HCT116 (cell line): ENCODE results near the gene KCNN3. TPM values are rescaled to one million over a fixed set of nuclear protein-coding genes. Genes with fewer than 3 reads are reported as not detected.

Experiments
- ATAC-seq: fragments of 200-7000 bp; cut with Tn5 transposase; 2 replicates; pipeline ENCODE4 v1.9.1; 2020; ENCODE audit warnings: mild to moderate bottlenecking, moderate library complexity
- BruUV-seq: library from RNA; stranded (reverse); fragments of 400-500 nt; replicated peaks from 2 replicates; lab custom pipeline; 2021; lab: Mats Ljungman, UMichigan
- CTCF ChIA-PET: fragments of 300-600 bp; sonication (Branson Sonifier 250); formaldehyde crosslinking; loops from one replicate; lab custom pipeline; 2021; ENCODE audit warnings: antibody characterized with exemption; lab: Charles Lee
- POLR2A ChIA-PET: fragments of 300-600, 350-600 bp; sonication (Branson Sonifier 250); formaldehyde crosslinking; loops from one replicate; lab custom pipeline; 2021; ENCODE audit warnings: antibody characterized with exemption; lab: Charles Lee
- RAD21 ChIA-PET, 2 experiments: fragments of 300-600 bp; sonication (Branson Sonifier 250); formaldehyde crosslinking; loops; one replicate each; lab custom pipeline; 2023; ENCODE audit warnings: low total read pairs in 2 of 2; ENCODE audit not compliant: uncharacterized antibody in 2 of 2, unreplicated experiment in 2 of 2, low non-redundant PET in 1 of 2; lab: Charles Lee
- DNase-seq: peaks from one replicate; pipeline ENCODE4 v3.0.0-alpha.2; 2010; ENCODE audit warnings: low read depth, low spot score
- H2AFZ ChIP-seq: fragments of 200-600 bp; shearing (Covaris generic), sonication (generic); 2 replicates; pipeline ENCODE4 v1.6.1; 2017; ENCODE audit warnings: low read depth, mixed run types, mixed read lengths, antibody characterized with exemption, low read length; ENCODE audit not compliant: poor library complexity, severe bottlenecking
- H3K27ac ChIP-seq: 2 replicates; pipeline ENCODE4 v1.5.1; 2012; ENCODE audit warnings: low read depth, low read length
- H3K27me3 ChIP-seq: fragments of 200-600 bp; sonication (generic); 2 replicates; pipeline ENCODE4 v1.6.1; 2016; ENCODE audit warnings: mixed run types, low read length, mixed read lengths; ENCODE audit not compliant: insufficient read depth
- H3K36me3 ChIP-seq, 2 experiments: fragments of 200-500 bp in 1 of 2; fragments of 200-600 bp in 1 of 2; sonication (Bioruptor generic) in 1 of 2; sonication (generic) in 1 of 2; 2 replicates each; pipeline versions ENCODE4 v1.5.1 to v1.6.1; 2014 to 2016; ENCODE audit warnings: low read length in 2 of 2, inconsistent platforms in 1 of 2, mixed read lengths in 1 of 2, mixed run types in 1 of 2; ENCODE audit not compliant: insufficient read depth in 2 of 2, control insufficient read depth in 1 of 2
- H3K4me1 ChIP-seq, 2 experiments: fragments of 200-600 bp in 1 of 2; sonication (generic) in 1 of 2; 2 replicates each; pipeline versions ENCODE4 v1.5.1 to v1.6.1; 2012 to 2017; ENCODE audit warnings: low read length in 2 of 2, inconsistent platforms in 1 of 2, mild to moderate bottlenecking in 1 of 2, mixed read lengths in 1 of 2, mixed run types in 1 of 2, moderate library complexity in 1 of 2; ENCODE audit not compliant: insufficient read depth in 2 of 2, control insufficient read depth in 1 of 2
- H3K4me2 ChIP-seq: fragments of 200-600 bp; sonication (generic); 2 replicates; pipeline ENCODE4 v1.6.1; 2017; ENCODE audit warnings: mixed run types, low read length, mixed read lengths
- H3K4me3 ChIP-seq, 2 experiments: fragments of 200-600 bp in 1 of 2; sonication (generic) in 1 of 2; replicated peaks in 1 of 2; 2 replicates each; pipeline ENCODE4 v1.5.1; 2011 to 2016; ENCODE audit warnings: low read length in 2 of 2, control low read depth in 1 of 2, low read depth in 1 of 2, mild to moderate bottlenecking in 1 of 2, mixed read lengths in 1 of 2, mixed run types in 1 of 2
- H3K79me2 ChIP-seq: fragments of 200-600 bp; sonication (generic); 2 replicates; pipeline ENCODE4 v1.6.1; 2017; ENCODE audit warnings: mild to moderate bottlenecking, mixed run types, low read length, moderate library complexity, mixed read lengths; ENCODE audit not compliant: insufficient read depth
- H3K9ac ChIP-seq: fragments of 200-600 bp; sonication (generic); 2 replicates; pipeline ENCODE4 v1.6.1; 2016; ENCODE audit warnings: low read length, mixed read lengths
- H3K9me2 ChIP-seq: fragments of 200-600 bp; sonication (generic), shearing (Covaris generic); 2 replicates; pipeline ENCODE4 v1.6.1; 2017; ENCODE audit warnings: mixed run types, mild to moderate bottlenecking, moderate library complexity; ENCODE audit not compliant: insufficient read depth
- H3K9me3 ChIP-seq, 2 experiments: fragments of 200-500 bp in 1 of 2; fragments of 200-600 bp in 1 of 2; sonication (Bioruptor generic) in 1 of 2; sonication (generic) in 1 of 2; 2 replicates each; pipeline ENCODE4 v1.6.1; 2014 to 2017; ENCODE audit warnings: low read length in 2 of 2, mixed read lengths in 2 of 2, inconsistent platforms in 1 of 2, low read depth in 1 of 2, mild to moderate bottlenecking in 1 of 2, mixed run types in 1 of 2, moderate library complexity in 1 of 2; ENCODE audit not compliant: control insufficient read depth in 1 of 2, insufficient read depth in 1 of 2
- H4K20me1 ChIP-seq: fragments of 200-600 bp; sonication (generic), shearing (Covaris generic); 2 replicates; pipeline ENCODE4 v1.6.1; 2017; ENCODE audit warnings: mixed run types, mild to moderate bottlenecking, moderate library complexity; ENCODE audit not compliant: insufficient read depth
- ATF3 ChIP-seq: IDR thresholded peaks from 2 replicates; pipeline ENCODE4 v1.6.1; 2012
- CBX3 ChIP-seq: IDR thresholded peaks from 2 replicates; pipeline ENCODE4 v1.6.1; 2012; ENCODE audit warnings: low read depth
- EGR1 ChIP-seq: IDR thresholded peaks from 2 replicates; pipeline ENCODE4 v1.6.1; 2012; ENCODE audit warnings: low read depth
- ELF1 ChIP-seq: IDR thresholded peaks from 2 replicates; pipeline ENCODE4 v1.6.1; 2012; ENCODE audit warnings: low read depth, borderline replicate concordance
- EZH2 ChIP-seq: fragments of 200-600 bp; sonication (generic); IDR thresholded peaks from 2 replicates; pipeline ENCODE4 v1.6.1; 2017; ENCODE audit warnings: antibody characterized with exemption, mixed run types
- FOSL1 ChIP-seq: IDR thresholded peaks from 2 replicates; pipeline ENCODE4 v1.6.1; 2012; ENCODE audit warnings: low read depth
- JUND ChIP-seq: IDR thresholded peaks from 2 replicates; pipeline ENCODE4 v1.6.1; 2012
- POLR2AphosphoS5 ChIP-seq: IDR thresholded peaks from 2 replicates; pipeline ENCODE4 v1.6.1; 2011; ENCODE audit warnings: mild to moderate bottlenecking, low read depth, low read length, moderate library complexity
- SP1 ChIP-seq: IDR thresholded peaks from 2 replicates; pipeline ENCODE4 v1.6.1; 2012; ENCODE audit warnings: low read depth
- SRF ChIP-seq: IDR thresholded peaks from 2 replicates; pipeline ENCODE4 v1.6.1; 2012; ENCODE audit warnings: low read depth
- TCF7L2 ChIP-seq: IDR thresholded peaks from 2 replicates; pipeline ENCODE4 v1.7.0; 2011; ENCODE audit warnings: borderline replicate concordance, inconsistent platforms; ENCODE audit not compliant: insufficient read depth, insufficient read length; ENCODE audit errors: extremely low read depth
- ZNF274 ChIP-seq: fragments of 200-500 bp; sonication (Bioruptor generic); IDR thresholded peaks from 2 replicates; pipeline ENCODE4 v1.6.1; 2014; ENCODE audit warnings: mild to moderate bottlenecking, low read depth, low read length, inconsistent platforms
- intact Hi-C: fragments of 100-400 bp; cut with micrococcal nuclease; formaldehyde crosslinking; loops from 2 replicates; pipeline ENCODE4 v1.10.0; 2022
- total RNA-seq: library from RNA; stranded (reverse); gene quantifications from one replicate; pipeline ENCODE4 v1.2.1, GENCODE V29; 2021; ENCODE audit not compliant: unreplicated experiment
- TF ChIP-seq, protein P1 (sequence below), 3 experiments: fragments of 200-600 bp in 1 of 3; sonication (generic) in 1 of 3; IDR thresholded peaks in 2 of 3; conservative IDR thresholded peaks in 1 of 3; 2 replicates each; pipeline ENCODE4 v1.5.1; 2012 to 2017; ENCODE audit warnings: low read depth in 2 of 3, low read length in 2 of 3, antibody characterized with exemption in 1 of 3, borderline replicate concordance in 1 of 3, control low read depth in 1 of 3, mild to moderate bottlenecking in 1 of 3, mixed read lengths in 1 of 3, mixed run types in 1 of 3, moderate library complexity in 1 of 3; ENCODE audit not compliant: insufficient read depth in 1 of 3

Gene KCNN3
- total RNA-seq, 1 experiment from 2014 or later = 1.1 TPM

DNA sequence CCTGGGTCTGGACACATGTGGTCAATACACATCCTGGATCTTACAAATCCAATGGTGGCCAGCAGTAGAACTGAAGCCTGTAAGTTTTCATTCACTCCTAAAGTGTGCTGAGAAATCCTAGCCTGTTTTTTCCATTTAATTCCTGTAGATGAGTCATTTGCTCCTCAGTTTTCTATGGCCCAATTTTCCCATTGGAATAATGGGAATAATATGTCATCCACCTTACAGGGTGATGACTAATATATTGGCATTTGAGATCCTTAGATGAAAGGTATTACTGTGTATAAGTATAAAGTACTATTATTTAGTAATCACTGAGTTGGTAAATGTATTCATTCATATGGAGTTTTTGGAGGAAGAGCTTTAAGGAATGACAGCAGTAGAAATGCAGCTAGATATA lies 172.4 kb downstream of the KCNN3 start (continued):
- TF ChIP-seq TCF7L2 = no peak
- no peak for TF ChIP-seq ELF1
- TF ChIP-seq ZNF274 = no peak
- TF ChIP-seq ATF3 = peak; percentile 47; the same call in 1 of the 2 replicates
- TF ChIP-seq FOSL1 = peak; percentile 95
- peak; percentile 52; the same call in 1 of the 2 replicates for TF ChIP-seq CBX3
- peak; percentile 77 for TF ChIP-seq SP1
- TF ChIP-seq JUND = peak; percentile 91
- TF ChIP-seq EZH2 = no peak
- TF ChIP-seq, protein P1, sequence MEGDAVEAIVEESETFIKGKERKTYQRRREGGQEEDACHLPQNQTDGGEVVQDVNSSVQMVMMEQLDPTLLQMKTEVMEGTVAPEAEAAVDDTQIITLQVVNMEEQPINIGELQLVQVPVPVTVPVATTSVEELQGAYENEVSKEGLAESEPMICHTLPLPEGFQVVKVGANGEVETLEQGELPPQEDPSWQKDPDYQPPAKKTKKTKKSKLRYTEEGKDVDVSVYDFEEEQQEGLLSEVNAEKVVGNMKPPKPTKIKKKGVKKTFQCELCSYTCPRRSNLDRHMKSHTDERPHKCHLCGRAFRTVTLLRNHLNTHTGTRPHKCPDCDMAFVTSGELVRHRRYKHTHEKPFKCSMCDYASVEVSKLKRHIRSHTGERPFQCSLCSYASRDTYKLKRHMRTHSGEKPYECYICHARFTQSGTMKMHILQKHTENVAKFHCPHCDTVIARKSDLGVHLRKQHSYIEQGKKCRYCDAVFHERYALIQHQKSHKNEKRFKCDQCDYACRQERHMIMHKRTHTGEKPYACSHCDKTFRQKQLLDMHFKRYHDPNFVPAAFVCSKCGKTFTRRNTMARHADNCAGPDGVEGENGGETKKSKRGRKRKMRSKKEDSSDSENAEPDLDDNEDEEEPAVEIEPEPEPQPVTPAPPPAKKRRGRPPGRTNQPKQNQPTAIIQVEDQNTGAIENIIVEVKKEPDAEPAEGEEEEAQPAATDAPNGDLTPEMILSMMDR (IDR thresholded peaks at IDR 0.05 in 2 of 3, conservative IDR thresholded peaks at IDR 0.05 in 1 of 3; ENCODE audit: borderline replicate concordance in 1 of 3, insufficient read depth in 1 of 3, low read depth in 2 of 3, low read length in 2 of 3) = no peak
- TF ChIP-seq POLR2AphosphoS5 = no peak

DNA sequence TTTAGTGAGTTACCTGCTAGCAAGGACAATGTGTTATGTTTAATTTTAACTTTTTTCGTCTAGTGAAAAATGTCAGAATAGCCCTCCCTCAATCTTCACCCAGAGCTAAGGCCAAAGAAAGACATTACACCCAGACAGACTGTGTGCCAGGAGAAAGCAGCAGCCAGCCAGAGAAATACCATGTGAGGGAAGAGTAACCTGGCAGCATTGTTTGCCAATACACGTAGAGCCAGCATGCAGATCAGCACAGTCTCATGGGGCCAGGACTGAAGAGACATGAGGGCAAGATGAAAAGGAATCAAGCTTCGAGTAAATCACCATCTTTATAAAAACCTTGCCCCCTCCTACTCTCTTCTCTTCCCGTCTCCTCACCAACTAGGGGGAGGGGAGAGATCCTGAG lies 173.6 kb downstream of the KCNN3 start:
- Histone ChIP-seq H3K79me2 (no peaks in the 10 kb centered on the region), H3K4me3 (no peak overlapping the region), H3K36me3 (no peaks in the 10 kb centered on the region), H3K27ac (no peak overlapping the region), H4K20me1 (no peaks in the 10 kb centered on the region), H3K27me3 (no peaks in the 10 kb centered on the region), H3K4me1 (peaks cover 9 to 23% of the 10 kb centered on the region in 2 experiments), H3K9me2 (no peaks in the 10 kb centered on the region), H3K9me3 (no peaks in the 10 kb centered on the region), H3K9ac (no peak overlapping the region), H2AFZ (no peak overlapping the region), H3K4me2 (no peak overlapping the region)
- intact Hi-C loops = no loop called here
- BruUV-seq = no TSS peak
- TF ChIP-seq SP1 (no peak), ATF3 (no peak), SRF (no peak), EGR1 (no peak), CBX3 (no peak), JUND (no peak)
- TF ChIP-seq, protein P1 (IDR thresholded peaks at IDR 0.05 in 2 of 3, conservative IDR thresholded peaks at IDR 0.05 in 1 of 3; ENCODE audit: borderline replicate concordance in 1 of 3, insufficient read depth in 1 of 3, low read depth in 2 of 3, low read length in 2 of 3) = no peak
- POLR2A ChIA-PET = no interaction called here
- no peak for ATAC-seq
- RAD21 ChIA-PET = interaction anchor here in 1 of 2 experiments (0.6 kb wide), 1 partner anchor 63 kb away, joined by 3 read pairs; no protein-coding TSS in a partner anchor
- CTCF ChIA-PET = no interaction called here
- no peak for DNase-seq
